Cardiac fibroblast (primary cell): Measurements from ENCODE around the gene SKAP1.
A peak's percentile ranks its signal among the peaks of the same experiment; 100 is the strongest.

Experiments used
- DNase-seq, 2 donors: peaks; one replicate each; pipeline versions ENCODE4 v3.0.0 to v3.0.0-alpha.2; 2010; ENCODE audit warnings: low read depth in 2 of 2
- H3K4me3 ChIP-seq, 2 donors: replicated peaks in 1 of 2; 1 replicate in 1 of 2; 2 replicates in 1 of 2; pipeline ENCODE4 v1.5.1; 2011; ENCODE audit warnings: low read depth in 2 of 2, low read length in 2 of 2, mild to moderate bottlenecking in 2 of 2, moderate library complexity in 1 of 2
- TF ChIP-seq, protein P1 (sequence below): IDR thresholded peaks from one replicate; pipeline ENCODE4 v1.5.1; 2011; ENCODE audit warnings: low read depth, mild to moderate bottlenecking, low read length, inconsistent platforms

SKAP1 gene

DNA sequence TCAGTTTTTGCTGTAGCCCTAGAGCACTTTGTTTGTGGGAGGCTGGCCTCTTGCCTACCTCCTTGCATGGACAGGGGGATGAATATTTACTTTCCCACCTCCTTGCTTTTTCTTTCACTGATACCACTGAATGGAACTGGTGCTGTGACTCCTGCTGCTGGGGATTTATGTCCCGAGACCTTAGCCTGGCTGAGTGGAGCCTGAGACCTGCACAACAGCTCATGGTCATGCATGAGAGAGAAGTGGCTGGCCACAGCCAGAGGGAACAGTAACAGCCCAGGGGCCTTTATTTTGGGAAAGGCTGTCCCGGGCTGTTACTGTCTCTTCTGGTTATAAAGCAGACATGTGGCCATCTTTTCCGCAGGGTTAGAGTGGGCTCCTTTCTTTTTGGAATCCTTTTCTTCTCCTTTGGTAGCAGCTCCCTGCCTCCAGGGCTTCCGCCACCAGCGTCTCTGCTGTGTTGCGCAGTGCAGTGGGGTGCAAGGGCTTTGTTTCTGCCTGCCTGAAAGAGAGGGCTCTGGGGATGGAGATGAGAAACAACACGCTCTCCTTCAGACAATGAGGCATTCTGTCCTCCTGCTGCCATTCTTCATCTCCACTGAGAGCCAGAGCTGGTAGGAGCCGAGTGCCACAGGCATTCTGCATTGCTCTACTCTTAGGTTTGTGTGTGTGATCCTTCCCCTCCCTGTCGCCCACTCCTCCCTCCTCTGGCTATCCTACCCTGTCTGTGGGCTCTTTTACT lies 307.9 kb downstream of the SKAP1 start:
- DNase-seq = no peak
- H3K4me3 ChIP-seq = no peak overlapping the region
- TF ChIP-seq, protein P1, sequence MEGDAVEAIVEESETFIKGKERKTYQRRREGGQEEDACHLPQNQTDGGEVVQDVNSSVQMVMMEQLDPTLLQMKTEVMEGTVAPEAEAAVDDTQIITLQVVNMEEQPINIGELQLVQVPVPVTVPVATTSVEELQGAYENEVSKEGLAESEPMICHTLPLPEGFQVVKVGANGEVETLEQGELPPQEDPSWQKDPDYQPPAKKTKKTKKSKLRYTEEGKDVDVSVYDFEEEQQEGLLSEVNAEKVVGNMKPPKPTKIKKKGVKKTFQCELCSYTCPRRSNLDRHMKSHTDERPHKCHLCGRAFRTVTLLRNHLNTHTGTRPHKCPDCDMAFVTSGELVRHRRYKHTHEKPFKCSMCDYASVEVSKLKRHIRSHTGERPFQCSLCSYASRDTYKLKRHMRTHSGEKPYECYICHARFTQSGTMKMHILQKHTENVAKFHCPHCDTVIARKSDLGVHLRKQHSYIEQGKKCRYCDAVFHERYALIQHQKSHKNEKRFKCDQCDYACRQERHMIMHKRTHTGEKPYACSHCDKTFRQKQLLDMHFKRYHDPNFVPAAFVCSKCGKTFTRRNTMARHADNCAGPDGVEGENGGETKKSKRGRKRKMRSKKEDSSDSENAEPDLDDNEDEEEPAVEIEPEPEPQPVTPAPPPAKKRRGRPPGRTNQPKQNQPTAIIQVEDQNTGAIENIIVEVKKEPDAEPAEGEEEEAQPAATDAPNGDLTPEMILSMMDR = no peak

- TF ChIP-seq, protein P1 = no peak
- no peak overlapping the region for H3K4me3 ChIP-seq
- DNase-seq = peak; percentile 29 to 48
Observed at GRCh38 chr17:48113201-48113676, 316.8 kb downstream of the SKAP1 start.

DNA sequence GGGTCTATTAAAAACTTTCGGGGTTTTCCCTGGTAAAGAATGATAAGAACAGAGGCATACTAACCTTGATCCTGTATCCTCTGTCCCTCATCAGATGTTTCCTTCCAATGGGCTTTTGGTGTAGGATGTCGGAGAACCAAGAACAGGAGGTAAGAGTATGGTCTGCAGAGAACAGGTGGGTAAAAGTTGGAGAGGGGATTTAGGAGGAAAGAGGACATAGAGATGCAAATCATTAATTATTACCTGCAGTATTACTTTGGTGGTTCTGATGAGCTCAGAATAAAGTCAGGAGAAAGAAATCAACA lies 318.1 kb downstream of the SKAP1 start:
- TF ChIP-seq, protein P1 = no peak
- DNase-seq = no peak
- no peak overlapping the region for H3K4me3 ChIP-seq

DNA sequence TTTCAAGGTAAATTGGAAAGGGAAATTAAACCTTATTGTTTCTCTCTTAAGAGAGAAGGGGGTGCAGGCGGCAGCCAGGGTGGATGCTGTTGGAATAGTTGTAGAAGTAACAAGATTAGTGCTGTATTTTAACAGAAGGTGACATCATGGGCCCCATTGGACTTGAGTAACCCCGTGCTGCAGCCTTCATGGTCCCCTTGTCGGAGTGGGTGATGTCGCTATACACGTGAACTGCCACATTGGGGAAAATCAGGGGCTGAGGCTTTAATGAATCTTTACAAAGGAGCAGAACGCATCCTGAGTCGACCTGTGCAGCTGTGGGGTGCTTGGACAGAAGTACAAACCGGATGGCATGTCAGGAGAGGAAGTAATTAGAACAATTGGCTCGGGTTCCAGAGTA lies 319.3 kb downstream of the SKAP1 start:
- no peak for DNase-seq
- no peak overlapping the region for H3K4me3 ChIP-seq
- TF ChIP-seq, protein P1 = no peak

DNA sequence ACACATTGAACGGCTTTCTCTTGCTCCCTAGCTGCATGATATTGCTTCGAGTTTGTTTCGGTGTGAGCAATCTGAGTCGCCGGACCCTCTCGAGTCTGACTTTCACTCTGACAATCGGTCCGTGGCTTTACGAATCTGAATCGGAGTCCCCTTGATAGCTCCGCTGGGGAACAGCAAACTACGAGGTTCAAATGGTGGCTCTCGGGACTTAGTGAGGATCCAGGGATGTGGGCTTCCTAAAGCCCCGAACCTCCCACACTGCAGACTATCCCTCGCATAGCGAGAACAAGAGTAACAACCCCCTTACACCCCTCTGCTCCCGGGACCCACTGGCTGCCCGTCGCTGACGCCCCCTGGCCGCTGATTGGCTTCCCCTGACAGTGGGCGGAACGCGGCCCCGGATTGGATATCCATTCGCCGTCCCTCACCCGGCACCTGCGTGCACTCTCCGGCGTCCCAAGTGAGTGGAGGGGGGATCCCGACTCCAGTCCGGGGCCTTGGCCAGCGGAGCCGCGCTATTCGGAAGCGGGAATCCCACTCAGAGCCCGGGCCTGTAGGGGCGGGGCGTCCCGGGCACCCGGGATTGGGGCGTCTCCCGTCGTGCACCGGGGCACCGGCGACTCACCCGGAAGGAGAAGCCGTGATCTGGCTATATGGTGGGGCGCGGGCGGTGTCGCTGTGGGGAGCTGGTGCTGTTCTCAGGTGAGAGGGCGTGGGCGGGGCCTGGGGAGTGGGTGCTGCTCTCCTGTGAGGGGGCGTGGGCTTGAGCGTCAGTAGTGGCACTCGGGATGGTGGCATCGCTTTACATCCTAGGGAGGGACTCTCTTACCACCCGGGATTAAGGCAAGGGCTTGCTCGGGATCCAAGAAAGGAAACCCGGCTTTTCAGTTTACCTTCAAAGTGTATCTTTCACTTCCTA lies 322.6 kb downstream of the SKAP1 start, which contains the start of gene SNX11:
TSS of gene SNX11 (plus strand) at position 630 of the 919 bp plus-strand sequence. CDS start 4,278 bp downstream, outside the sequence.
- H3K4me3 ChIP-seq = peak within 1 kb of the TSS; percentile 81 to 93
- TF ChIP-seq, protein P1 = peak; percentile 3
- DNase-seq = peak; percentile 75 to 83

- TF ChIP-seq, protein P1 = no peak
- no peak for DNase-seq
- peak overlapping the region; percentile 81 to 93 for H3K4me3 ChIP-seq
Observed at GRCh38 chr17:48106802-48107136, 323.2 kb downstream of the SKAP1 start.
